ENCODE results near the gene DTWD2. TPM values are rescaled to one million over a fixed set of nuclear protein-coding genes. Genes with fewer than 3 reads are reported as not detected.
A peak's percentile ranks its signal among the peaks of the same experiment; 100 is the strongest.

Gene DTWD2
- total and polyA plus RNA-seq, 2 of the 4 experiments (the other 2 are of a cell fraction) = 1.2 to 1.8 TPM

DNA sequence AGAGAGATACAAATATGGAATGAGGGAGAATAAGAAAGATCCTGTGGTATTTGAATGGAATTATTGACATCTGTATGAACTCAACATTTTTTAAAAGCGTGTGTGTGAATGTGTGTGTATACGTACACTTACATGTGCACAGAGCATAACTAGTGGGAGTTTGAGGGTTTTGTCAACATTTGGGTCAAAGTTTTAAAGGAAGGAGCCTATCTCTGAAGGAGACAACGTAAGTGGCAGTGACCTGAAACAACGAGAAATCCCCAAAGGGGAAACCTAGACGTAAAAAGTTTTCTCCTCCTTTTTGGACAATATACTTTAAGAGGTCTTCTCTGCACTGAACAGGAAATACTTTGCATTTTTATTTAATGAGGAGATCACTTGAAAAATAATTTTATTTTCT, 40.2 kb upstream of the DTWD2 start (continued):
- TF ChIP-seq, protein P1, sequence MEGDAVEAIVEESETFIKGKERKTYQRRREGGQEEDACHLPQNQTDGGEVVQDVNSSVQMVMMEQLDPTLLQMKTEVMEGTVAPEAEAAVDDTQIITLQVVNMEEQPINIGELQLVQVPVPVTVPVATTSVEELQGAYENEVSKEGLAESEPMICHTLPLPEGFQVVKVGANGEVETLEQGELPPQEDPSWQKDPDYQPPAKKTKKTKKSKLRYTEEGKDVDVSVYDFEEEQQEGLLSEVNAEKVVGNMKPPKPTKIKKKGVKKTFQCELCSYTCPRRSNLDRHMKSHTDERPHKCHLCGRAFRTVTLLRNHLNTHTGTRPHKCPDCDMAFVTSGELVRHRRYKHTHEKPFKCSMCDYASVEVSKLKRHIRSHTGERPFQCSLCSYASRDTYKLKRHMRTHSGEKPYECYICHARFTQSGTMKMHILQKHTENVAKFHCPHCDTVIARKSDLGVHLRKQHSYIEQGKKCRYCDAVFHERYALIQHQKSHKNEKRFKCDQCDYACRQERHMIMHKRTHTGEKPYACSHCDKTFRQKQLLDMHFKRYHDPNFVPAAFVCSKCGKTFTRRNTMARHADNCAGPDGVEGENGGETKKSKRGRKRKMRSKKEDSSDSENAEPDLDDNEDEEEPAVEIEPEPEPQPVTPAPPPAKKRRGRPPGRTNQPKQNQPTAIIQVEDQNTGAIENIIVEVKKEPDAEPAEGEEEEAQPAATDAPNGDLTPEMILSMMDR (conservative IDR thresholded peaks at IDR 0.05; ENCODE audit: low read depth, low read length) = no peak
- TF ChIP-seq, protein P2, sequence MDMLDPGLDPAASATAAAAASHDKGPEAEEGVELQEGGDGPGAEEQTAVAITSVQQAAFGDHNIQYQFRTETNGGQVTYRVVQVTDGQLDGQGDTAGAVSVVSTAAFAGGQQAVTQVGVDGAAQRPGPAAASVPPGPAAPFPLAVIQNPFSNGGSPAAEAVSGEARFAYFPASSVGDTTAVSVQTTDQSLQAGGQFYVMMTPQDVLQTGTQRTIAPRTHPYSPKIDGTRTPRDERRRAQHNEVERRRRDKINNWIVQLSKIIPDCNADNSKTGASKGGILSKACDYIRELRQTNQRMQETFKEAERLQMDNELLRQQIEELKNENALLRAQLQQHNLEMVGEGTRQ (IDR thresholded peaks at IDR 0.05; ENCODE audit: low read depth, low read length) = no peak
- no peak for TF ChIP-seq MAZ (IDR thresholded peaks at IDR 0.05; ENCODE audit: borderline replicate concordance, low read depth, low read length)

DNA sequence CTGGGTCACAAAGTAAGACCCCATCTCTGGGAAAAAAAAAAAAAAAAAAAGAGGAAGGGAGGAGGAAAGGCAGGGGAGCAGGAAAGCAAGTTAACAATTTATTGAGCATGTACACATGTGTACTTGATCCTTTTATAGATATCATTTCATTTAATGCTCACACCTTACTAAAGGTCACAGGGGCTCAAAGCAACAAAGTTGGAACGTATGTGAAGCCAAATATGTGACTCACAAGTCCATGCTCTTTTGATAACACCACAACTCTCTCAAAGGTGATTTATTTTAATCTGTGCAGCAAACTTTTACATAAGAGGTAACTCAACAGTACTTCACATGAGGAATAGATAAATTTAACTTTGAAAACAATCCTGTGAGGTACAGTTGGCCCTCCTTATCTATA, 34.4 kb upstream of the DTWD2 start:
- Histone ChIP-seq H3K14ac (replicated peaks; ENCODE audit: low read depth, low read length) (no peak overlapping the region), H3K9ac (ENCODE audit: low read depth, low read length) (no peak overlapping the region), H3K27me3 (ENCODE audit: control insufficient read depth, insufficient read depth, low read length) (no peaks in the 10 kb centered on the region), H2BK120ac (ENCODE audit: low read depth, low read length) (no peak overlapping the region), H2AFZ (replicated peaks; ENCODE audit: low read length, poor library complexity) (no peak overlapping the region), H4K5ac (ENCODE audit: low read depth, low read length) (no peak overlapping the region), H3K4me2 (ENCODE audit: low read depth, low read length) (no peak overlapping the region), H4K8ac (ENCODE audit: low read depth in 2 of 2, low read length in 2 of 2) (no peak overlapping the region), H2AK9ac (replicated peaks; ENCODE audit: low read depth, low read length, poor library complexity) (no peak overlapping the region), H3K36me3 (ENCODE audit: control insufficient read depth, insufficient read depth, low read length) (no peaks in the 10 kb centered on the region), H3K9me1 (ENCODE audit: insufficient read depth, low read length) (no peaks in the 10 kb centered on the region), H3K79me1 (ENCODE audit: low read depth in 1 of 2, low read length in 2 of 2) (no peaks in the 10 kb centered on the region), H3K23ac (ENCODE audit: low read depth, low read length) (no peak overlapping the region), H2AK5ac (ENCODE audit: low read depth, low read length) (no peak overlapping the region), H3K56ac (ENCODE audit: extremely low read depth, insufficient read depth, low read length) (peak overlapping the region; percentile 0; the same call in 1 of the 2 replicates), H3K4me1 (ENCODE audit: control insufficient read depth, insufficient read depth, low read length) (no peaks in the 10 kb centered on the region), H3K9me3 (ENCODE audit: control insufficient read depth, insufficient read depth, low read length) (no peaks in the 10 kb centered on the region), H3K4ac (ENCODE audit: low read depth, low read length) (no peak overlapping the region), H4K20me1 (ENCODE audit: insufficient read depth, low read length) (no peaks in the 10 kb centered on the region), H2BK20ac (ENCODE audit: low read depth, low read length) (no peak overlapping the region), H2BK5ac (ENCODE audit: low read depth, low read length, poor library complexity, severe bottlenecking) (no peak overlapping the region), H4K91ac (ENCODE audit: insufficient read depth, low read depth, low read length) (no peak overlapping the region), H2BK15ac (ENCODE audit: low read depth, low read length) (no peak overlapping the region), H3K18ac (ENCODE audit: low read depth, low read length) (no peak overlapping the region), H3K4me3 (ENCODE audit: insufficient read depth, low read depth, low read length) (no peak overlapping the region), H3K27ac (ENCODE audit: insufficient read depth, low read length) (no peak overlapping the region)
- DNase-seq (no peak), ATAC-seq (ENCODE audit: low read depth) (no peak)
- intact Hi-C loops (cut with micrococcal nuclease) = loop anchor here (1.0 to 10.0 kb wide), 4 partner anchors 242 to 413 kb away; no protein-coding TSS in a partner anchor
- POLR2A ChIA-PET (ENCODE audit: unreplicated experiment) = no interaction called here
- no CpG with 5 or more reads among the region's 1 CpG for WGBS, 2 experiments (ENCODE audit: extremely low coverage in 2 of 2, insufficient read length in 1 of 2)
- CTCF ChIA-PET = no interaction called here
- dilution Hi-C loops (cut with HindIII; ENCODE audit: low sequenced_read_pairs, unreplicated experiment) = no loop called here
- no TSS peak for BruUV-seq (replicated peaks)
- in situ Hi-C loops (cut with MboI; ENCODE audit: low sequenced_read_pairs) = loop anchor here (10.0 kb wide), 1 partner anchor 392 kb away; no protein-coding TSS in a partner anchor
- TF ChIP-seq CHD1 (IDR thresholded peaks at IDR 0.05; ENCODE audit: low read depth, low read length) (no peak), FOS (IDR thresholded peaks at IDR 0.05; ENCODE audit: low read depth, low read length) (no peak), RAD21 (IDR thresholded peaks at IDR 0.05; ENCODE audit: low read length) (no peak), POLR2A (IDR thresholded peaks at IDR 0.05; ENCODE audit: low read depth, low read length) (no peak), RCOR1 (IDR thresholded peaks at IDR 0.05; ENCODE audit: insufficient replicate concordance, low read length) (no peak), MAZ (IDR thresholded peaks at IDR 0.05; ENCODE audit: borderline replicate concordance, low read depth, low read length) (no peak), BHLHE40 (IDR thresholded peaks at IDR 0.05; ENCODE audit: low read depth, low read length) (no peak), CEBPB (IDR thresholded peaks at IDR 0.05; ENCODE audit: low read depth, low read length) (no peak), NFE2L2 (IDR thresholded peaks at IDR 0.05; ENCODE audit: low read depth, low read length) (no peak), MXI1 (IDR thresholded peaks at IDR 0.05; ENCODE audit: borderline replicate concordance, low read depth, low read length) (no peak)
- TF ChIP-seq, protein P2 (IDR thresholded peaks at IDR 0.05; ENCODE audit: low read depth, low read length) = no peak
- TF ChIP-seq, protein P3, sequence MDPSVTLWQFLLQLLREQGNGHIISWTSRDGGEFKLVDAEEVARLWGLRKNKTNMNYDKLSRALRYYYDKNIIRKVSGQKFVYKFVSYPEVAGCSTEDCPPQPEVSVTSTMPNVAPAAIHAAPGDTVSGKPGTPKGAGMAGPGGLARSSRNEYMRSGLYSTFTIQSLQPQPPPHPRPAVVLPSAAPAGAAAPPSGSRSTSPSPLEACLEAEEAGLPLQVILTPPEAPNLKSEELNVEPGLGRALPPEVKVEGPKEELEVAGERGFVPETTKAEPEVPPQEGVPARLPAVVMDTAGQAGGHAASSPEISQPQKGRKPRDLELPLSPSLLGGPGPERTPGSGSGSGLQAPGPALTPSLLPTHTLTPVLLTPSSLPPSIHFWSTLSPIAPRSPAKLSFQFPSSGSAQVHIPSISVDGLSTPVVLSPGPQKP (IDR thresholded peaks at IDR 0.05; ENCODE audit: borderline replicate concordance, low read depth, low read length) = no peak
